ENCODE measurements around the gene CAMK1D. TPM values are rescaled to one million over a fixed set of nuclear protein-coding genes. Genes with fewer than 3 reads are reported as not detected.

CAMK1D gene
- total RNA-seq, 1 donor = 11.2 TPM

- no peaks in the 10 kb centered on the region for H3K79me2 ChIP-seq (ENCODE audit: insufficient read depth, low read length)
- peaks cover 11% of the 10 kb centered on the region for H3K4me1 ChIP-seq (ENCODE audit: insufficient read depth, low read length)
- H3K27ac ChIP-seq (ENCODE audit: low read depth, low read length) = no peak overlapping the region
- no peak for TF ChIP-seq CTCF (IDR thresholded peaks at IDR 0.05; ENCODE audit: extremely low read depth, low read depth, low read length)
- H3K27me3 ChIP-seq (ENCODE audit: insufficient read depth, low read length) = no peaks in the 10 kb centered on the region
- DNase-seq (ENCODE audit: insufficient read length, low spot score, missing footprints) = no peak
- no peaks in the 10 kb centered on the region for H3K36me3 ChIP-seq (ENCODE audit: insufficient read depth, low read length)
- no peak overlapping the region for H2AFZ ChIP-seq (ENCODE audit: low read length)
- H3K4me2 ChIP-seq (ENCODE audit: insufficient read depth, low read length) = no peak overlapping the region
- H3K4me3 ChIP-seq (ENCODE audit: insufficient read depth, low read length) = no peak overlapping the region
- no peaks in the 10 kb centered on the region for H3K9me3 ChIP-seq (ENCODE audit: low read depth, low read length)
- no peaks in the 10 kb centered on the region for H4K20me1 ChIP-seq (ENCODE audit: insufficient read depth, low read length)
These were observed 492.5 kb downstream of the CAMK1D start for GRCh38 chr10:12841826-12842225.

GRCh38 chr10:12842310-12842709 is 493.0 kb downstream of the CAMK1D start:
- no peaks in the 10 kb centered on the region for H3K9me3 ChIP-seq (ENCODE audit: low read depth, low read length)
- H3K4me2 ChIP-seq (ENCODE audit: insufficient read depth, low read length) = no peak overlapping the region
- no peak for DNase-seq (ENCODE audit: insufficient read length, low spot score, missing footprints)
- TF ChIP-seq CTCF (IDR thresholded peaks at IDR 0.05; ENCODE audit: extremely low read depth, low read depth, low read length) = no peak
- H3K36me3 ChIP-seq (ENCODE audit: insufficient read depth, low read length) = no peaks in the 10 kb centered on the region
- no peaks in the 10 kb centered on the region for H3K27me3 ChIP-seq (ENCODE audit: insufficient read depth, low read length)
- no peaks in the 10 kb centered on the region for H3K79me2 ChIP-seq (ENCODE audit: insufficient read depth, low read length)
- no peak overlapping the region for H2AFZ ChIP-seq (ENCODE audit: low read length)
- H4K20me1 ChIP-seq (ENCODE audit: insufficient read depth, low read length) = no peaks in the 10 kb centered on the region
- peaks cover 11% of the 10 kb centered on the region for H3K4me1 ChIP-seq (ENCODE audit: insufficient read depth, low read length)
- no peak overlapping the region for H3K4me3 ChIP-seq (ENCODE audit: insufficient read depth, low read length)
- no peak overlapping the region for H3K27ac ChIP-seq (ENCODE audit: low read depth, low read length)

- no peak for TF ChIP-seq CTCF (IDR thresholded peaks at IDR 0.05; ENCODE audit: extremely low read depth, low read depth, low read length)
- no peak for DNase-seq (ENCODE audit: insufficient read length, low spot score, missing footprints)
- Histone ChIP-seq H3K79me2 (ENCODE audit: insufficient read depth, low read length) (no peaks in the 10 kb centered on the region), H4K20me1 (ENCODE audit: insufficient read depth, low read length) (no peaks in the 10 kb centered on the region), H3K27ac (ENCODE audit: low read depth, low read length) (no peak overlapping the region), H3K36me3 (ENCODE audit: insufficient read depth, low read length) (no peaks in the 10 kb centered on the region), H3K4me3 (ENCODE audit: insufficient read depth, low read length) (no peak overlapping the region), H3K4me2 (ENCODE audit: insufficient read depth, low read length) (no peak overlapping the region), H3K4me1 (ENCODE audit: insufficient read depth, low read length) (peaks cover 11% of the 10 kb centered on the region), H2AFZ (ENCODE audit: low read length) (no peak overlapping the region), H3K9me3 (ENCODE audit: low read depth, low read length) (no peaks in the 10 kb centered on the region), H3K27me3 (ENCODE audit: insufficient read depth, low read length) (peaks cover 4% of the 10 kb centered on the region)
These were observed 494.1 kb downstream of the CAMK1D start for GRCh38 chr10:12843296-12843945.

- peaks cover 14% of the 10 kb centered on the region for H3K4me1 ChIP-seq (ENCODE audit: insufficient read depth, low read length)
- peak overlapping the region; percentile 56 for H3K27ac ChIP-seq (ENCODE audit: low read depth, low read length)
- H3K4me3 ChIP-seq (ENCODE audit: insufficient read depth, low read length) = peak overlapping the region; percentile 49
- no peaks in the 10 kb centered on the region for H4K20me1 ChIP-seq (ENCODE audit: insufficient read depth, low read length)
- peak overlapping the region; percentile 76 for H3K4me2 ChIP-seq (ENCODE audit: insufficient read depth, low read length)
- H2AFZ ChIP-seq (ENCODE audit: low read length) = peak overlapping the region; percentile 73
- H3K79me2 ChIP-seq (ENCODE audit: insufficient read depth, low read length) = no peaks in the 10 kb centered on the region
- DNase-seq (ENCODE audit: insufficient read length, low spot score, missing footprints) = peak; percentile 89
- no peak for TF ChIP-seq CTCF (IDR thresholded peaks at IDR 0.05; ENCODE audit: extremely low read depth, low read depth, low read length)
- peaks cover 12% of the 10 kb centered on the region for H3K27me3 ChIP-seq (ENCODE audit: insufficient read depth, low read length)
- no peaks in the 10 kb centered on the region for H3K9me3 ChIP-seq (ENCODE audit: low read depth, low read length)
- no peaks in the 10 kb centered on the region for H3K36me3 ChIP-seq (ENCODE audit: insufficient read depth, low read length)
These were observed 495.6 kb downstream of the CAMK1D start for GRCh38 chr10:12844811-12845483.

Measured in osteoblast (primary cell).